ENCODE data around the gene GGPS1. TPM values are rescaled to one million over a fixed set of nuclear protein-coding genes. Genes with fewer than 3 reads are reported as not detected.

Gene GGPS1
- total and polyA plus RNA-seq, 2 of the 8 experiments (the other 6 are each of a cell fraction or from before 2014, with no cell fraction given) = 20.9 to 43.6 TPM

- TF ChIP-seq, protein P1, sequence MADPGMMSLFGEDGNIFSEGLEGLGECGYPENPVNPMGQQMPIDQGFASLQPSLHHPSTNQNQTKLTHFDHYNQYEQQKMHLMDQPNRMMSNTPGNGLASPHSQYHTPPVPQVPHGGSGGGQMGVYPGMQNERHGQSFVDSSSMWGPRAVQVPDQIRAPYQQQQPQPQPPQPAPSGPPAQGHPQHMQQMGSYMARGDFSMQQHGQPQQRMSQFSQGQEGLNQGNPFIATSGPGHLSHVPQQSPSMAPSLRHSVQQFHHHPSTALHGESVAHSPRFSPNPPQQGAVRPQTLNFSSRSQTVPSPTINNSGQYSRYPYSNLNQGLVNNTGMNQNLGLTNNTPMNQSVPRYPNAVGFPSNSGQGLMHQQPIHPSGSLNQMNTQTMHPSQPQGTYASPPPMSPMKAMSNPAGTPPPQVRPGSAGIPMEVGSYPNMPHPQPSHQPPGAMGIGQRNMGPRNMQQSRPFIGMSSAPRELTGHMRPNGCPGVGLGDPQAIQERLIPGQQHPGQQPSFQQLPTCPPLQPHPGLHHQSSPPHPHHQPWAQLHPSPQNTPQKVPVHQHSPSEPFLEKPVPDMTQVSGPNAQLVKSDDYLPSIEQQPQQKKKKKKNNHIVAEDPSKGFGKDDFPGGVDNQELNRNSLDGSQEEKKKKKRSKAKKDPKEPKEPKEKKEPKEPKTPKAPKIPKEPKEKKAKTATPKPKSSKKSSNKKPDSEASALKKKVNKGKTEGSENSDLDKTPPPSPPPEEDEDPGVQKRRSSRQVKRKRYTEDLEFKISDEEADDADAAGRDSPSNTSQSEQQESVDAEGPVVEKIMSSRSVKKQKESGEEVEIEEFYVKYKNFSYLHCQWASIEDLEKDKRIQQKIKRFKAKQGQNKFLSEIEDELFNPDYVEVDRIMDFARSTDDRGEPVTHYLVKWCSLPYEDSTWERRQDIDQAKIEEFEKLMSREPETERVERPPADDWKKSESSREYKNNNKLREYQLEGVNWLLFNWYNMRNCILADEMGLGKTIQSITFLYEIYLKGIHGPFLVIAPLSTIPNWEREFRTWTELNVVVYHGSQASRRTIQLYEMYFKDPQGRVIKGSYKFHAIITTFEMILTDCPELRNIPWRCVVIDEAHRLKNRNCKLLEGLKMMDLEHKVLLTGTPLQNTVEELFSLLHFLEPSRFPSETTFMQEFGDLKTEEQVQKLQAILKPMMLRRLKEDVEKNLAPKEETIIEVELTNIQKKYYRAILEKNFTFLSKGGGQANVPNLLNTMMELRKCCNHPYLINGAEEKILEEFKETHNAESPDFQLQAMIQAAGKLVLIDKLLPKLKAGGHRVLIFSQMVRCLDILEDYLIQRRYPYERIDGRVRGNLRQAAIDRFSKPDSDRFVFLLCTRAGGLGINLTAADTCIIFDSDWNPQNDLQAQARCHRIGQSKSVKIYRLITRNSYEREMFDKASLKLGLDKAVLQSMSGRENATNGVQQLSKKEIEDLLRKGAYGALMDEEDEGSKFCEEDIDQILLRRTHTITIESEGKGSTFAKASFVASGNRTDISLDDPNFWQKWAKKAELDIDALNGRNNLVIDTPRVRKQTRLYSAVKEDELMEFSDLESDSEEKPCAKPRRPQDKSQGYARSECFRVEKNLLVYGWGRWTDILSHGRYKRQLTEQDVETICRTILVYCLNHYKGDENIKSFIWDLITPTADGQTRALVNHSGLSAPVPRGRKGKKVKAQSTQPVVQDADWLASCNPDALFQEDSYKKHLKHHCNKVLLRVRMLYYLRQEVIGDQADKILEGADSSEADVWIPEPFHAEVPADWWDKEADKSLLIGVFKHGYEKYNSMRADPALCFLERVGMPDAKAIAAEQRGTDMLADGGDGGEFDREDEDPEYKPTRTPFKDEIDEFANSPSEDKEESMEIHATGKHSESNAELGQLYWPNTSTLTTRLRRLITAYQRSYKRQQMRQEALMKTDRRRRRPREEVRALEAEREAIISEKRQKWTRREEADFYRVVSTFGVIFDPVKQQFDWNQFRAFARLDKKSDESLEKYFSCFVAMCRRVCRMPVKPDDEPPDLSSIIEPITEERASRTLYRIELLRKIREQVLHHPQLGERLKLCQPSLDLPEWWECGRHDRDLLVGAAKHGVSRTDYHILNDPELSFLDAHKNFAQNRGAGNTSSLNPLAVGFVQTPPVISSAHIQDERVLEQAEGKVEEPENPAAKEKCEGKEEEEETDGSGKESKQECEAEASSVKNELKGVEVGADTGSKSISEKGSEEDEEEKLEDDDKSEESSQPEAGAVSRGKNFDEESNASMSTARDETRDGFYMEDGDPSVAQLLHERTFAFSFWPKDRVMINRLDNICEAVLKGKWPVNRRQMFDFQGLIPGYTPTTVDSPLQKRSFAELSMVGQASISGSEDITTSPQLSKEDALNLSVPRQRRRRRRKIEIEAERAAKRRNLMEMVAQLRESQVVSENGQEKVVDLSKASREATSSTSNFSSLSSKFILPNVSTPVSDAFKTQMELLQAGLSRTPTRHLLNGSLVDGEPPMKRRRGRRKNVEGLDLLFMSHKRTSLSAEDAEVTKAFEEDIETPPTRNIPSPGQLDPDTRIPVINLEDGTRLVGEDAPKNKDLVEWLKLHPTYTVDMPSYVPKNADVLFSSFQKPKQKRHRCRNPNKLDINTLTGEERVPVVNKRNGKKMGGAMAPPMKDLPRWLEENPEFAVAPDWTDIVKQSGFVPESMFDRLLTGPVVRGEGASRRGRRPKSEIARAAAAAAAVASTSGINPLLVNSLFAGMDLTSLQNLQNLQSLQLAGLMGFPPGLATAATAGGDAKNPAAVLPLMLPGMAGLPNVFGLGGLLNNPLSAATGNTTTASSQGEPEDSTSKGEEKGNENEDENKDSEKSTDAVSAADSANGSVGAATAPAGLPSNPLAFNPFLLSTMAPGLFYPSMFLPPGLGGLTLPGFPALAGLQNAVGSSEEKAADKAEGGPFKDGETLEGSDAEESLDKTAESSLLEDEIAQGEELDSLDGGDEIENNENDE (IDR thresholded peaks at IDR 0.05; ENCODE audit: insufficient replicate concordance, low read length) = no peak
- no peak for TF ChIP-seq JUN (IDR thresholded peaks at IDR 0.05; ENCODE audit: low read depth, low read length)
- TF ChIP-seq SAP30 (IDR thresholded peaks at IDR 0.05; ENCODE audit: insufficient read depth, insufficient replicate concordance, low read length) = no peak
- TF ChIP-seq NRF1 (IDR thresholded peaks at IDR 0.05; ENCODE audit: low read depth, low read length) = no peak
Measured at GRCh38 chr1:235342471-235342870, 14.1 kb downstream of the GGPS1 start (continued).

Data from H1 (cell line).